GM21619 (cell line): Measurements from ENCODE around the gene PCARE.
"Not testable (repeated sequence)": the region's sequence is repeated elsewhere in the genome, so short reads cannot be mapped to it uniquely, and the experiment has no call there.

Source experiments
- ATAC-seq: cut with Tn5 transposase; IDR thresholded peaks from one replicate; pipeline ENCODE4 v1.9.1; 2021; ENCODE audit not compliant: unreplicated experiment

PCARE gene

GRCh38 chr2:29074411-29074810 lies at the start of gene PCARE:
Gene PCARE, minus strand, starts transcription at chr2:29074523. Its CDS starts 262 bp downstream, at chr2:29074261.
- no peak for ATAC-seq

DNA sequence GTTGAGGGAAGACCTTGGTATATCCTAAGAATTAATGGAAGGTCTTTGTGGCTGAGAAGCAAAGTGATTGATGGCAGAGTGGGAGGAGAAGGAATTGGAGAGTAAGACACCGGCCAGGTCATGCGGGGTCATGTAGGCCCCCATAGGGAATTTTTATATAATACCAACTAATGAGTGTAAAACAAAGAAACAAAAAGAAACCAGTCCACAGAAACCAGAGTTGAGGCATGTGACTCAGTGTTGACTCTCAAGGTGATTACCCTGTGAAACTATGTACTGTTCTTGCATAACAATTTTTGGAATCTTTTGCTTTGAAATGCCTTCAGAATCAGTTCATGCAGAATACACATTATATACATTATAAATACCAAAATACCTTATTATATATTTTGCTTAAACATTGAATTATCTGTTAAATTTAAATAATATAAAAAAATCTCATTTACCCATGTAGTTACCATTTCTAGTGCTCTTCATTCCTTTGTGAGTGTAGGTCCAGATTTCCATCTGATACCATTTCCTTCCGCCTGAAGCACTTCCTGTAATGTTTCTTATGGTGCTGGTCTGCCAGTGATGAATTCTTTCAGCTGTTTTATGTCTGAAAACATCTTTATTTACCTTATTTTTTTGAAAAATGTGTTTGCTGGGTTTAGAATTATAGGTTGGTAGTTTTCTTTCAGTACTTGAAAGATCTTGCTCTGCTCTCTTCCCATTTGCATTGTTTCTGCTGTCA lies 49.5 kb upstream of the PCARE start:
- ATAC-seq: no peak

- no peak for ATAC-seq
Measured at GRCh38 chr2:29120846-29121245, 46.5 kb upstream of the PCARE start.

DNA sequence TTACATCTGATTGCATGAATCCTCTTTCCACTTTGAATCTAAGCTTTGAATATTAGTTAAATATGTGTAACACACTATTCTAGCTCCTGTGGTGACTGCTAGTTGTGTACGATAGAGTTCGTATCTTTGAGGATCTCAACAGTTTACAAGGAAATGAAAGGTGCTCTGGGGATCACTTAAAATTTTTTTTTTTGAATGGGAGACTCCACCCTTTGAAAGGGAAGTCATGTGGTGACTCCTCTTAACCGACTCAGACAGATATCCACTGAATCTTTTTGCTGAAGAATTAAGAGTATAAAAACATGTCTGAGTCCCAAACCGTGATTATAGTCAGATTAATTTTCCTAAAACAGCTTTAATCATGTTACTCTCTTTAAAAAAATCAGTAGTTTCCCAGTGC lies 44.9 kb upstream of the PCARE start:
- no peak for ATAC-seq

GRCh38 chr2:29117636-29118303 lies 43.4 kb upstream of the PCARE start:
- no peak for ATAC-seq

DNA sequence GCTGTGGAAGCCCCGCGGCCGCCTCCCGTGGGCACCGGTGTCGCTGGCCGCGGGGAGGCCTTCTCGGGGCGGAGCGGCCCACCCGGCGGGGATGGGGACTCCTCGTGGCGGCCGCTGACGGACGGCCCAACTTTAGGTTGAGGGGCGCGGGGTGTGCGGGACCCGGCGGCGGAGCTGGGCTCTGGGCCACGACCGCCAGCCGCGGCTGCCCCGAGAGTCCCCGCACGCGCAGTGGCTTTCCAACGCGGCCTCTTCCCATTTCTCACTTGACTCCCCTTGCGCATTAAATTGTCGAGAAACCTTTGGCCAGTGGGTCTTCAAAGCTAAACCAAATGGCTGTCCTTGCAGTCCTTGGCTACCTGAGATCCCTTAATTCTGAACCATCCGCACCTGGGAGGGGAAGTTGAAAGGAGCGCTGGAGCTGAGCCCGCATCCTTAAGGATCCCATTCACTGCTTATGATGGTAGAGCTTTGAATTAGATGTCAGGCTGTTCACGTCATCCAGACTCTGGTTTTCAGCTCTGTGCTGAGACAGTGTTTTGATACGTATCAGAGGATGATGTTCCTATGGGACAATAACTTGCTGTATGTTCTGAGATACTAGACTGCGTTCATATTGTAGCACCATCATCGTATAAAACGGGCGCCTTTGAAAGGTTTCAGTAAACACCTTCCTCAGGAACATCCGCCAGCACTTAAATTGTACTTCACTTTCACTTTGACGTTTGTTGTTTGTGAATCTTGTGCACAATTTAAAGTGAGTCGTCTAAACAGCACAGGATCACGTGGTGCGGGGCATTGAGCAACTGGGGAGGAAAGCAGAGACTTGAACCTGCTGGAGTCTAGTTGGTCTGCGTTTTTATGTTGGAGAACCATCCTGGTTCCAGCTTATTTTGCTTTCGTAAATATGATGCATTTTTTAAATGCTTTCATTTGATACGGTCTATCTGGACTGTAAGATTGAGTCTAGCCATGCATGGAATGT lies 41.8 kb upstream of the PCARE start:
- ATAC-seq: no peak

- ATAC-seq: peak; percentile 28
Measured at GRCh38 chr2:29114946-29115609, 40.8 kb upstream of the PCARE start, which contains the start of gene CLIP4. Gene CLIP4, plus strand, starts transcription at chr2:29115415. Its CDS starts 5,974 bp downstream, at chr2:29121389.

DNA sequence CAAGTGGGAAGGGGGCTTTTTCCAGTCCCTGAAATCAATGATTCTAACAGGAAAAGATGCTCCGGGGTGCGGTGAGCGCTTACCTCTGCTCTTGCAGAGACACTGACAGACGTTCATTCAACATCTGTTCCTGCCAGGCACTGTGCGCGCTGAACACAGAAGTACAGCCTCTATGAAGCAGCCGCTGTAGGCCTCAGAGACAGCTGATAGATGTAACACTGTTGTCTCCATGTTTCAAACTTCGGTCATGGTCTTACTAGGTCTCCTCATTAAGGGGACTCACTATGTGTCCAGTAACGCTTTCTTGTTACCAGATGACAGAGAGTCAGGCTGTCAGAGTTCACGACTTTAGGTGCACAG lies 40.2 kb upstream of the PCARE start:
- no peak for ATAC-seq

- no peak for ATAC-seq
Measured at GRCh38 chr2:29113891-29114321, 39.6 kb upstream of the PCARE start.

DNA sequence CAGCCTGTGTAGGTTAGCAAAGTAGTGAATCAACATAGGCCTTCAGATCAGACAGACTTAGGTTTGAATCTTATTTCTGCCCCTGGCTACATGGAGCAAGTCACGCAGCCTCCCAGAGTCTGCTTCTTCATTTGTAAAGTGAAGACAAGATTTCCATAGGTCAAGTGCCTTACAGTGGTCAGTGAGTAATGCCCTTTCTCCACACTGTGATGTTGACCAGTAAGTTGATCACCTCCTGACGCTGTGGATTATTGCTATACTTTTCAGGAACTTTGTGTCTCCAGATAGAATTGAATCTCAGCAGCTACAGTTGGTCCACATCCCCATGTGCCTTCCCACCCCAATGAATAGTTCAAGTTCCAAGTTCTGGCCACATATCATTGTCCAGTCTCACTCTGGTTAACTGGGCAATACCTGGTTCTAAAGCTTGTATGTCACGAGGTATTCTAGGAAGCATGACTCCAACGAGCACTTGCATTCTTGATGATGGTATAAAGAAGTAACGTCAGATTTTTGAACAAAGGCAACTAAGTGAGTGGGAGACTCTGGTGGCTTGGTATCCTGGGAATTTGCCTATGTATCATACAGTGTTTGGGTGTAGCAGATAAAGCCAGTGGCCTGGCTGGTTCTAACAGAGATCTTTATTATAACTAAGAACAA lies 38.8 kb upstream of the PCARE start:
- no peak for ATAC-seq

- ATAC-seq: no peak
Measured at GRCh38 chr2:29112379-29112778, 38.1 kb upstream of the PCARE start.

DNA sequence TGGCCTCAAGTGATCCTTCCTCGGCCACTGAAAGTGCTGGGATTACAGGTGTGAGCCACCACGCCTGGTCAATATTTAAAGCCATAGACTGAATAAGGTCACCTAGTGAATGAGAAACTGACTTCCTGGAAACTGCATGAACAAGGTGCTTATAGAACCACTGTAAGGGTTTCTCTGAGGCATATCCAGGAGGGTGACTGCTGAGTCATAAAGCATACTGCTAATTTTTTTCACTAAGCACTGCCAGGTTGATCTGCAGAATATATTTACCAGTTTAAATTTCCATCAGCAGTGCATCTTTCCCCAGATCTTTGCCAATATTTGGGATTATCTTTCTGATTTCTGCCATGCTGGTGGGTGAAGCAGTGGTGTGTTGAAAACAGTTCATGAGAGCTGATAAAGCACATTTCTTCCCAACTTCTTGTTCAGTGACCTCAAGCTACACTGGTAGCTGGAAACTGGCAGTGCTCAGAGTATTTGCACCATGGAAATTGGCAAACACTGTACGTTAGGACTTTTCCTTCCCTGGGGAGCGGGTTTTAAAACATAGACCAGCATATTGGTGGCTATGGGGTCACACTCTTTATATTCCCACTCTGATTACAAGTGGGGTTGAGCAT lies 36.7 kb upstream of the PCARE start:
- ATAC-seq: peak; percentile 54

DNA sequence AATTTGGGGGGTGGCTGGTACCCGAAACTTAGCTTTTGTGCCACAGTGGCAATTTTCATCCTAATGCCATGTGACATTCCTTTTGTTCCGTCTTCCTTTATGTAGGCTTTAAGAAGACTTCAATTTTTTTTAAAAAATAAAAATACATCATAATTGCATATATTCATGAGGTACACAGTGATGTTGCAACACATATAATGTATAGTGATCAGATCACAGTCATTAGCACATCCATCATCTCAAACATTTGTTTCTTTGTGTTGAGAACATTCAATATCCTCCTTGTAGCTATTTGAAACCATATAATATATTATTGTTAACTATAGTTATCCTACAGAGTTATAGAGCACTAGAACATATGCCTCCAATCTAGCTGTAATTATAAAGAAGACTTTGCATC lies 34.9 kb upstream of the PCARE start:
- no peak for ATAC-seq

- no peak for ATAC-seq
Measured at GRCh38 chr2:29108225-29108624, 33.9 kb upstream of the PCARE start.

- not testable (repeated sequence) for ATAC-seq
Measured at GRCh38 chr2:29107547-29107946, 33.2 kb upstream of the PCARE start.

- no peak for ATAC-seq
Measured at GRCh38 chr2:29106980-29107388, 32.7 kb upstream of the PCARE start.

- ATAC-seq: no peak
Measured at GRCh38 chr2:29106256-29106655, 31.9 kb upstream of the PCARE start.

DNA sequence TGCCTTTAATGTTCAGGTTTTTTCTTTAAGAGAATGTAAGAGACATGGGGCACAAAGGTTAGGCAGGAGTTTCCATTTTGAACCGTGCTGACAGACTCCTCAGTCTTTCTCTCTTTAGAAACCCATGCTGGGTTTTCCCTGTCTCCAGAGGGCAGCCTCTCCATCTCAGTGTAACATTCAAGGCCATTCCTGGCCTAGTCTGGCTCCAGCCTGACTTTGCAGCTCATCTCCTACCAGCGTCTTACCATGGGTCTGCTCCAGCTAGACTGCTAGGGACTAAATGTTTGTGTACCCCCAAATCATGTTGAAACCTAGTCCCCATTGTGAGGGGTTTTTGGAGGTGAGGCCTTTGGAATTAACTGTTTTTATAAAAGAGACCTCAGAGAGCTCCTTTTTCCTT lies 31.1 kb upstream of the PCARE start:
- no peak for ATAC-seq

DNA sequence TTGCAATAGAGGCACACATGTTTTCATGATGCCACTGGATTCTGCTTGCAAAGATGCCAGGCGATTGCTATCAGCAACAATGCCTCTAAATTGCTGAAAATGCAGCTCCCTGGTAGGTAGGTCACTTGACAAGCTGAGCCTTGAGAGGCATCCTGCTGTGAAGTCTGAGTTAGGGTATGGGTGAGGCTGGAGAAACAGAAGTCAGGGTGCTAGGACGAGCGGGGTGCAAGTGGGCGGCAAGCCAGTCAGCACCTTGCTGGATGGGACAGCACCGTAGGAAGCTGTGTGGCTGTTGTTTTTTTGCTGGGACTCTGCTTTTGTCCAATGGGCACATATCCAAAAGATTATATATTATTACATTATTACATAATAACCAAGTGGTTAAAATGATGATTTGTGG lies 30.4 kb upstream of the PCARE start:
- no peak for ATAC-seq

DNA sequence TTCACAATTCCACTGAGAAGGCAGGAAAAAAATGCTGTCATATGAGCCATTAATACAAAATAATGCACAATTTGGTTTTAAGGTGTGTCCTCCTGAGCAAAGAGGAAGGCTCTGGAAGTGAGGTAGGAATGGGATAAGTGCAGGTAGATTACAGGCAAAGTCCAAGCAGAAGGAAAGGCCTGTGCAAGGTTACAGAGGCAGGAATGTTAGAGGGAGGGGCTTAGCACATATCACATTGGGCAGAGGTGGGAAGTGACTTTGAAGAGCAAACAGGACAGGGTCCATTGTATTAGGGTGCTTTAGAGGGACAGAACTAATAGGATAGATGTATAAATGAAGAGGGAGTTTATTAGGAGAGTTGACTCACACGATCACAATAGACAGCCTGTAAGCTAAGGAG lies 26.2 kb upstream of the PCARE start:
- no peak for ATAC-seq
